ENCODE data around the gene CCNJL.

CCNJL gene

DNA sequence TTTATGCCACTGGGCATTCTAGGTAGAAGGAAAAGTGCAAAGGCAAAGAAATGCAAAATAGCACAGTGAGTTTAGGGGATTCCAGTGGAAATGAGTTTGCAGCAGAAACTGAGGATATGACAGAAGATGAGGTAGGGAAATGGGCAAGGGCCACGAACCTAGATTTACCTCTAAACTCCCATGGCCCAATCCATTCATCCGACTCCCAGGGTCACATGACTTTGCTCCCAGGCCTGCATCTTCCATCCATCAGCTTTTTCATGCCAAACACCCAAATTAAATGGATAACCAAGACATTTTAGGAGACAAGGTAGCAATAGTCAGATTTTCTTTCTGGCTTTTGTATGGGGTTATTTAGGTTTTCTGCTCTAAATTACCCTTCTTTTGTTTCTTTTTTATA, 105.3 kb downstream of the CCNJL start:
- H3K27ac ChIP-seq = no peak overlapping the region

More for the DNA sequence above, 105.3 kb downstream of the CCNJL start:
- TF ChIP-seq, protein P1, sequence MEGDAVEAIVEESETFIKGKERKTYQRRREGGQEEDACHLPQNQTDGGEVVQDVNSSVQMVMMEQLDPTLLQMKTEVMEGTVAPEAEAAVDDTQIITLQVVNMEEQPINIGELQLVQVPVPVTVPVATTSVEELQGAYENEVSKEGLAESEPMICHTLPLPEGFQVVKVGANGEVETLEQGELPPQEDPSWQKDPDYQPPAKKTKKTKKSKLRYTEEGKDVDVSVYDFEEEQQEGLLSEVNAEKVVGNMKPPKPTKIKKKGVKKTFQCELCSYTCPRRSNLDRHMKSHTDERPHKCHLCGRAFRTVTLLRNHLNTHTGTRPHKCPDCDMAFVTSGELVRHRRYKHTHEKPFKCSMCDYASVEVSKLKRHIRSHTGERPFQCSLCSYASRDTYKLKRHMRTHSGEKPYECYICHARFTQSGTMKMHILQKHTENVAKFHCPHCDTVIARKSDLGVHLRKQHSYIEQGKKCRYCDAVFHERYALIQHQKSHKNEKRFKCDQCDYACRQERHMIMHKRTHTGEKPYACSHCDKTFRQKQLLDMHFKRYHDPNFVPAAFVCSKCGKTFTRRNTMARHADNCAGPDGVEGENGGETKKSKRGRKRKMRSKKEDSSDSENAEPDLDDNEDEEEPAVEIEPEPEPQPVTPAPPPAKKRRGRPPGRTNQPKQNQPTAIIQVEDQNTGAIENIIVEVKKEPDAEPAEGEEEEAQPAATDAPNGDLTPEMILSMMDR (IDR thresholded peaks at IDR 0.05) = no peak
- TF ChIP-seq ZFX (IDR thresholded peaks at IDR 0.05; ENCODE audit: borderline replicate concordance) = no peak

Measured in 22Rv1 (cell line).